Endothelial cell of umbilical vein (primary cell): Measurements from ENCODE around the gene PIK3C3. TPM values are rescaled to one million over a fixed set of nuclear protein-coding genes. Genes with fewer than 3 reads are reported as not detected.

Experiments
- BruUV-seq: library from RNA; stranded (reverse); fragments of 400-500 nt; replicated peaks from 2 replicates; lab custom pipeline; 2021; lab: Mats Ljungman, UMichigan
- CTCF ChIA-PET: fragments of 300-600, 350-600 bp; sonication (Branson Sonifier 250); formaldehyde crosslinking; loops from one replicate; lab custom pipeline; 2021; ENCODE audit warnings: antibody characterized with exemption, inconsistent platforms; lab: Charles Lee
- POLR2A ChIA-PET: fragments of 300-600, 350-600 bp; sonication (Branson Sonifier 250); formaldehyde crosslinking; loops from one replicate; lab custom pipeline; 2021; ENCODE audit warnings: antibody characterized with exemption, inconsistent platforms; lab: Charles Lee
- DNase-seq: peaks from one replicate; pipeline ENCODE4 v3.0.0-alpha.2; 2011; ENCODE audit warnings: low read depth, low spot score
- FAIRE-seq: peaks from 2 replicates; lab custom pipeline; 2011; peaks lifted over from hg19 to GRCh38; lab: Jason Lieb, UNC
- H2AFZ ChIP-seq: 2 replicates; pipeline ENCODE4 v1.6.0; 2012; ENCODE audit warnings: low read depth, low read length, control low read depth, inconsistent platforms
- H3K27ac ChIP-seq: 2 replicates; pipeline ENCODE4 v1.5.1; 2011; ENCODE audit warnings: low read depth, mild to moderate bottlenecking, control low read depth, low read length, moderate library complexity; ENCODE audit not compliant: insufficient read depth
- H3K27me3 ChIP-seq, 2 experiments: 2 replicates each; pipeline versions ENCODE4 v1.6.0 to v1.6.1; 2011; ENCODE audit warnings: low read length in 2 of 2, mixed read lengths in 1 of 2; ENCODE audit not compliant: control insufficient read depth in 2 of 2, insufficient read depth in 2 of 2
- H3K36me3 ChIP-seq, 2 experiments: 2 replicates in 1 of 2; 3 replicates in 1 of 2; pipeline ENCODE4 v1.5.1; 2011; ENCODE audit warnings: low read length in 2 of 2, mild to moderate bottlenecking in 1 of 2, moderate library complexity in 1 of 2; ENCODE audit not compliant: control insufficient read depth in 2 of 2, insufficient read depth in 2 of 2; ENCODE audit errors: extremely low read depth in 1 of 2
- H3K4me1 ChIP-seq: 3 replicates; pipeline ENCODE4 v1.5.1; 2011; ENCODE audit warnings: mild to moderate bottlenecking, low read length; ENCODE audit not compliant: control insufficient read depth, insufficient read depth; ENCODE audit errors: extremely low read depth
- H3K4me2 ChIP-seq: 2 replicates; pipeline ENCODE4 v1.6.1; 2011; ENCODE audit warnings: low read length, control low read depth, mixed read lengths; ENCODE audit not compliant: insufficient read depth
- H3K4me3 ChIP-seq, 3 experiments: fragments of 200-600 bp in 1 of 3; sonication (generic), shearing (Covaris generic) in 1 of 3; replicated peaks in 1 of 3; 2 replicates each; pipeline ENCODE4 v1.5.1; 2011 to 2016; ENCODE audit warnings: control low read depth in 3 of 3, low read length in 3 of 3, mild to moderate bottlenecking in 2 of 3, inconsistent platforms in 1 of 3, low read depth in 1 of 3, moderate library complexity in 1 of 3; ENCODE audit not compliant: insufficient read depth in 1 of 3
- H3K79me2 ChIP-seq: 2 replicates; pipeline ENCODE4 v1.6.0; 2012; ENCODE audit warnings: low read length, inconsistent platforms; ENCODE audit not compliant: control insufficient read depth, insufficient read depth
- H3K9ac ChIP-seq: replicated peaks from 2 replicates; pipeline ENCODE3; 2011; ENCODE audit warnings: low read length, control low read depth; ENCODE audit not compliant: insufficient read depth; ENCODE audit errors: extremely low read depth
- H3K9me1 ChIP-seq: replicated peaks from 3 replicates; pipeline ENCODE4 v1.6.0; 2011; ENCODE audit warnings: mild to moderate bottlenecking, low read length; ENCODE audit not compliant: control insufficient read depth, insufficient read depth; ENCODE audit errors: extremely low read depth
- H3K9me3 ChIP-seq: replicated peaks from 2 replicates; pipeline ENCODE4 v1.5.1; 2012; ENCODE audit warnings: low read length, inconsistent platforms; ENCODE audit not compliant: control insufficient read depth, insufficient read depth
- H4K20me1 ChIP-seq: replicated peaks from 2 replicates; pipeline ENCODE3; 2011; ENCODE audit warnings: mild to moderate bottlenecking, low read length; ENCODE audit not compliant: control insufficient read depth, insufficient read depth; ENCODE audit errors: extremely low read depth
- CTCF ChIP-seq, 2 donors: IDR thresholded peaks; 1 replicate in 1 of 2; 2 replicates in 1 of 2; pipeline ENCODE4 v1.5.1; 2011; ENCODE audit warnings: low read length in 2 of 2, mild to moderate bottlenecking in 2 of 2, moderate library complexity in 2 of 2, control low read depth in 1 of 2, inconsistent platforms in 1 of 2, low read depth in 1 of 2; ENCODE audit not compliant: insufficient read depth in 1 of 2; ENCODE audit errors: extremely low read depth in 1 of 2
- EZH2 ChIP-seq: IDR thresholded peaks from 2 replicates; pipeline ENCODE4 v1.6.1; 2012; ENCODE audit warnings: borderline replicate concordance, low read depth, mild to moderate bottlenecking, moderate library complexity, low read length, inconsistent platforms; ENCODE audit not compliant: severe bottlenecking
- FOS ChIP-seq: IDR thresholded peaks from 2 replicates; pipeline ENCODE4 v1.6.1; 2011; ENCODE audit warnings: mild to moderate bottlenecking, low read length, moderate library complexity, borderline replicate concordance; ENCODE audit not compliant: insufficient read depth
- GATA2 ChIP-seq: IDR thresholded peaks from 2 replicates; pipeline ENCODE4 v1.7.0; 2011; ENCODE audit warnings: low read depth, mild to moderate bottlenecking, moderate library complexity, mixed read lengths, low read length; ENCODE audit not compliant: insufficient read length, insufficient read depth
- JUN ChIP-seq: IDR thresholded peaks from 2 replicates; pipeline ENCODE4 v1.6.1; 2011; ENCODE audit warnings: borderline replicate concordance, low read depth; ENCODE audit not compliant: insufficient read length, insufficient read depth
- MAX ChIP-seq: IDR thresholded peaks from 2 replicates; pipeline ENCODE4 v1.6.1; 2011; ENCODE audit not compliant: insufficient read depth, insufficient read length
- MYC ChIP-seq: IDR thresholded peaks from one replicate; pipeline ENCODE4 v1.6.1; 2011; ENCODE audit warnings: mild to moderate bottlenecking, low read depth, low read length
- POLR2A ChIP-seq: IDR thresholded peaks from 2 replicates; pipeline ENCODE4 v1.6.1; 2012; ENCODE audit warnings: low read depth, mild to moderate bottlenecking, control low read depth, low read length
- POLR2AphosphoS5 ChIP-seq: IDR thresholded peaks from 2 replicates; pipeline ENCODE4 v1.6.1; 2012; ENCODE audit warnings: low read depth, mild to moderate bottlenecking, control low read depth, low read length, moderate library complexity; ENCODE audit not compliant: insufficient read depth
- dilution Hi-C: fragments of 300-500 bp; cut with MboI; formaldehyde crosslinking; loops from one replicate; pipeline ENCODE4 v1.15.0; 2019; ENCODE audit warnings: low sequenced_read_pairs; ENCODE audit not compliant: extremely low pct_ligation_motif_present
- intact Hi-C: fragments of 100-400 bp; cut with micrococcal nuclease; formaldehyde crosslinking; loops from one replicate; pipeline ENCODE4 v1.10.0; 2022
- polyA plus RNA-seq, 4 experiments: library from polyadenylated mRNA; depleted of rRNA in 3 of 4; stranded (reverse) in 3 of 4; unstranded in 1 of 4; fragments of >200 nt; gene quantifications; 2 replicates each; pipeline versions ENCODE4 v1.2.1 to v1.2.3, GENCODE V29; 2011 to 2012; ENCODE audit warnings: missing spikeins in 1 of 4
- total RNA-seq: library from RNA; stranded (reverse); gene quantifications from 2 replicates; pipeline ENCODE4 v1.2.3, GENCODE V29; 2021

PIK3C3 gene
- total and polyA plus RNA-seq, 2 donors (not counting 3 experiments of a cell fraction or from before 2014, with no cell fraction given): 19.5 to 47.3 TPM

GRCh38 chr18:42025491-42025890 is 70.5 kb downstream of the PIK3C3 start:
- Histone ChIP-seq H3K9me3 (no peaks in the 10 kb centered on the region), H3K79me2 (no peaks in the 10 kb centered on the region), H3K27me3 (no peaks in the 10 kb centered on the region), H4K20me1 (no peaks in the 10 kb centered on the region), H2AFZ (no peak overlapping the region), H3K4me2 (no peak overlapping the region), H3K36me3 (no peaks in the 10 kb centered on the region), H3K4me1 (no peaks in the 10 kb centered on the region), H3K9ac (no peak overlapping the region), H3K27ac (no peak overlapping the region), H3K9me1 (no peaks in the 10 kb centered on the region), H3K4me3 (no peak overlapping the region)
- dilution Hi-C loops (no loop called here), intact Hi-C loops (no loop called here)
- CTCF ChIA-PET: no interaction called here
- FAIRE-seq (no peak), DNase-seq (no peak)
- POLR2A ChIA-PET: no interaction called here
- TF ChIP-seq GATA2: no peak
- no peak for TF ChIP-seq POLR2A
- no peak for TF ChIP-seq FOS
- no peak for TF ChIP-seq MYC
- TF ChIP-seq CTCF (IDR thresholded peaks at IDR 0.05; ENCODE audit: extremely low read depth in 1 of 2, insufficient read depth in 1 of 2, low read depth in 1 of 2, low read length in 2 of 2): no peak
- no peak for TF ChIP-seq MAX
- no peak for TF ChIP-seq JUN
- no peak for TF ChIP-seq POLR2AphosphoS5
- TF ChIP-seq EZH2: no peak
- BruUV-seq: no TSS peak
